ENCODE data around the gene CDC42SE2.
"Not testable (repeated sequence)": the region's sequence is repeated elsewhere in the genome, so short reads cannot be mapped to it uniquely, and the experiment has no call there.

CDC42SE2 gene

GRCh38 chr5:131328536-131329285 lies 64.9 kb downstream of the CDC42SE2 start:
- no peak for DNase-seq

GRCh38 chr5:131329286-131329560 lies 65.4 kb downstream of the CDC42SE2 start:
- no peak for DNase-seq

- DNase-seq: no peak
These were observed 66.2 kb downstream of the CDC42SE2 start for GRCh38 chr5:131330031-131330430.

GRCh38 chr5:131335756-131336155 lies 71.9 kb downstream of the CDC42SE2 start:
- not testable (repeated sequence) for DNase-seq

- not testable (repeated sequence) for DNase-seq
These were observed 72.9 kb downstream of the CDC42SE2 start for GRCh38 chr5:131336801-131337200.

- not testable (repeated sequence) for DNase-seq
These were observed 73.6 kb downstream of the CDC42SE2 start for GRCh38 chr5:131337240-131338050.

- no peak for DNase-seq
These were observed 74.2 kb downstream of the CDC42SE2 start for GRCh38 chr5:131338051-131338453.

GRCh38 chr5:131344288-131344687 lies 80.4 kb downstream of the CDC42SE2 start:
- DNase-seq: not testable (repeated sequence)

- DNase-seq: not testable (repeated sequence)
These were observed 82.4 kb downstream of the CDC42SE2 start for GRCh38 chr5:131346204-131346603.

- no peak for DNase-seq
These were observed 90.1 kb downstream of the CDC42SE2 start for GRCh38 chr5:131353991-131354390.

GRCh38 chr5:131355971-131356528 lies 92.2 kb downstream of the CDC42SE2 start:
- no peak for DNase-seq

- no peak for DNase-seq
These were observed 92.8 kb downstream of the CDC42SE2 start for GRCh38 chr5:131356619-131357018.

GRCh38 chr5:131357739-131358561 lies 94.1 kb downstream of the CDC42SE2 start:
- no peak for DNase-seq

- DNase-seq: no peak
These were observed 97.9 kb downstream of the CDC42SE2 start for GRCh38 chr5:131361677-131362315.

- no peak for DNase-seq
These were observed 100.1 kb downstream of the CDC42SE2 start for GRCh38 chr5:131363811-131364506.

- DNase-seq: no peak
These were observed 100.7 kb downstream of the CDC42SE2 start for GRCh38 chr5:131364507-131365050.

- no peak for DNase-seq
These were observed 102.6 kb downstream of the CDC42SE2 start for GRCh38 chr5:131366428-131366827.

GRCh38 chr5:131367219-131367860 lies 103.5 kb downstream of the CDC42SE2 start:
- DNase-seq: no peak

- DNase-seq: no peak
These were observed 105.0 kb downstream of the CDC42SE2 start for GRCh38 chr5:131368866-131369265.

- DNase-seq: no peak
These were observed 105.7 kb downstream of the CDC42SE2 start for GRCh38 chr5:131369558-131369957.

GRCh38 chr5:131371835-131372234 lies 108.0 kb downstream of the CDC42SE2 start:
- no peak for DNase-seq

All from 8988T (cell line).